ENCODE data around the gene GRIK1.

GRIK1 gene

GRCh38 chr21:29822064-29822463, 117.7 kb downstream of the GRIK1 start:
- no peak overlapping the region for H3K27ac ChIP-seq
- TF ChIP-seq CTCF (conservative IDR thresholded peaks at IDR 0.05) = no peak

GRCh38 chr21:29821230-29821629, 118.6 kb downstream of the GRIK1 start:
- H3K27ac ChIP-seq = no peak overlapping the region
- TF ChIP-seq CTCF (conservative IDR thresholded peaks at IDR 0.05) = no peak

GRCh38 chr21:29819675-29820326, 120.0 kb downstream of the GRIK1 start:
- H3K27ac ChIP-seq = no peak overlapping the region
- TF ChIP-seq CTCF (conservative IDR thresholded peaks at IDR 0.05) = no peak

GRCh38 chr21:29818383-29818921, 121.3 kb downstream of the GRIK1 start:
- no peak overlapping the region for H3K27ac ChIP-seq
- no peak for TF ChIP-seq CTCF (conservative IDR thresholded peaks at IDR 0.05)

GRCh38 chr21:29817450-29817849, 122.3 kb downstream of the GRIK1 start:
- H3K27ac ChIP-seq = no peak overlapping the region
- TF ChIP-seq CTCF (conservative IDR thresholded peaks at IDR 0.05) = no peak

- no peak for TF ChIP-seq CTCF (conservative IDR thresholded peaks at IDR 0.05)
- no peak overlapping the region for H3K27ac ChIP-seq
These were observed 126.8 kb downstream of the GRIK1 start for GRCh38 chr21:29812947-29813346.

GRCh38 chr21:29810871-29811270, 128.9 kb downstream of the GRIK1 start:
- TF ChIP-seq CTCF (conservative IDR thresholded peaks at IDR 0.05) = no peak

More at GRCh38 chr21:29810871-29811270, 128.9 kb downstream of the GRIK1 start:
- no peak overlapping the region for H3K27ac ChIP-seq

Measured in VCaP (cell line).